Measurements from ENCODE around the gene FGFBP3.

The FGFBP3 gene

DNA sequence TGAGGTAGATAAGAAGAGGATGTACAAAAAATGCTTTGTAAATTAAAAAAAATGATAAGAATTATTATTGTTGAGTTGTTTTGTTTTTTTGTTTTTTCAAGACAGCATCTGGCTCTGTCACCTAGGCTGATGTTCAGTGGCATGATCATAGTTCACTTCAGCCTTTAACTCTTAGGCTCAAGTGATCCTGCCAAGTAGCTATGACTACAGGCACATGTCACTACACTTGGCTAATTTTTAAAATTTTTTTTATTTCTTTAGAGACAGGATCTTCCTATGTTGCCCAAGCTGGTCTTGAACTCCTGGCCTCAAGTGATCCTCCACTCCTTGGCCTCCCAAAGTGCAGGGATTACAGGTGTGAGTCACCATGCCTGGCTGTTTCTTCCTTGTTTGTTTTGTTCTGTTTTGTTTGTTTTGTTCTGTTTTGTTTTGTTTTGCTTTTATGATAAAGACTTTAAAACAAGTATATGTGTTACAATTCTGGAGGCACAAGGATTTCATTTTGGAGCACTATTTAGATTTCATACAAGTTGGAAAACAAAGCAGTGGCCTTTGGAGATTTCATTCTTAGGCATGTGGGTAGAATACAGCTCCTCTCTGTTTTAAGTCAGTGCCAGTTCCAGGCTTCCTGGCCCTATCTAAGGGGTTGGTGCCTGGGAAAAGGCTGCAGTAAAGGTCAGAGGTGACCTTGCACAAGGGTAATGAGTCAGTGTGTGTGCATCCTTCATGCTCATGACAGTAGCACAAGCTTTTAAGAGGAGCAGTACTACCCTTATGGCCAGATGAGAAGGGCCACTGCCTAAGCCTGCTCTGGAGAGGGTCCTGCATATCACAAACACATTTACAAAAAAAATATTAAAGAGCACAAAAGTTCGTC, 17.9 kb downstream of the FGFBP3 start:
- DNase-seq, result no peak
- ChIA-PET CTCF (interaction anchor here (1.0 kb wide), 1 partner anchor 9 kb away, joined by 4 read pairs; no protein-coding TSS in a partner anchor), POLR2A (no interaction called here)
- no peaks in the 10 kb centered on the region for H3K9me3 ChIP-seq (ENCODE audit: control extremely low read depth in 1 of 5, control insufficient read depth in 4 of 5, insufficient read depth in 2 of 5, low read depth in 1 of 5, low read length in 4 of 5)
- no peak overlapping the region for H3K4me3 ChIP-seq (ENCODE audit: control insufficient read depth in 1 of 7, extremely low read depth in 1 of 7, insufficient read depth in 4 of 7, low read depth in 2 of 7, low read length in 6 of 7)
- H3K27ac ChIP-seq (ENCODE audit: insufficient read depth in 1 of 2, low read depth in 1 of 2, low read length in 2 of 2, poor library complexity in 1 of 2, severe bottlenecking in 2 of 2), result no peak overlapping the region
- peaks cover 7 to 13% (median 12%) of the 10 kb centered on the region in 4 experiments for H3K4me1 ChIP-seq (ENCODE audit: control extremely low read depth in 1 of 4, control insufficient read depth in 4 of 4, insufficient read depth in 4 of 4, low read length in 3 of 4)
- WGBS (ENCODE audit: insufficient coverage), result 100% methylated on average over 1 of the region's 1 CpG
- no peaks in the 10 kb centered on the region for H3K36me3 ChIP-seq (ENCODE audit: control insufficient read depth in 4 of 4, insufficient read depth in 4 of 4, low read length in 3 of 4)
- peaks cover 2 to 32% (median 11%) of the 10 kb centered on the region in 5 experiments for H3K27me3 ChIP-seq (replicated peaks in 2 of 5; ENCODE audit: control insufficient read depth in 4 of 5, insufficient read depth in 5 of 5, low read length in 4 of 5)

DNA sequence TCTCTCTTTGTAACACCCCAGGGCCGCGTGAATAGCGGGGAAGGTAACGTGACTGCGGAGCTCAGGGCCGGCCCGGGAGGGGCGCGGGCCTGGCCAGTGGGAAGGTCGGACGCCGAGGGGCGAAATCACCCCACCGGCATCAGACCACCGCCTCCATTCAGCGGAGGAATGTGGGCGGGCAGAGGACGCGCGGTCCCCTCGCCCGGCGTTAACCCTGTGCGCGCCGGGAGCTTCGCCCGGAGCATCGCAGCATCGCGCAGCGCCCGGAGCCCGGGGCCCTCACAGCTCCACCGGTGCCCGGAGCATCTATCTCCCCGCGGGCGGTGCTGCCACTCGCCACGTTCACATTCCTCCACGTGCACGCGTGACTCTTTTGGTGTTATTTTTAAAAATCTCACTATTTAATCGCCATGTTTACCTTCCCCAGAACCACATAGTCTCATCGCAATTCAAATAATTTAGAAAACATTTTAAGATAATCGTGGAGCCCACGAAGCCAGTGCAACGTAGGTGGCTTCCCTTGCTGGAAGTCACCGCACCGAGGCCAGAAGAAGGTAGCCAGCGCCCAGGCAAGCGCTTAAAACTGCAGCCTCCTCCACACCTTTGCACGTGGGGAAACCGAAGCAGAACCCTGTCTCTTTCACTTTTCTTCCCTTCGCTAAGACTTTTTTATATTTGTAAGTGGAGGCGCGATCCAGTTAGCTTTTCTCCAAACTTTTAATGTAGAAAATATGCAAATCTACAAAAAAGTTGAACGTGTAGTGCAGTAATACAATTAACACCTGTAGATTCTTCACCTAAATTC, 21.8 kb downstream of the FGFBP3 start:
- no peak overlapping the region for H3K27ac ChIP-seq (ENCODE audit: insufficient read depth in 1 of 2, low read depth in 1 of 2, low read length in 2 of 2, poor library complexity in 1 of 2, severe bottlenecking in 2 of 2)

DNA sequence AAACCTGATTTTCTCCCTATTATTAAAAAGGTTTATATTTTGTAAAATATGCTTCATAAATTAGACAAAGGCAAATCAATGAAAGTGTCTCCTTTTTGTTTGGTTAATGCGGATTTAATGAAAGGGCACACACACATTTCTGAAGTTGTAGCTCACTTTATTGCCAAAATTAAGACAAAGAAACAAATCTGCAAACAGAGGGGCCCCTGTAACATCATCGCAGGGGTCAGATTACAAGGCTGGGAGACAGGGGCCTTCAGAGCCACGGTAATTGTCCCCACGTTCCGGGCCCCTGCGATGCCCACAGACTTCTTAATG, 22.4 kb downstream of the FGFBP3 start:
- Histone ChIP-seq H3K4me3 (ENCODE audit: control insufficient read depth in 1 of 7, extremely low read depth in 1 of 7, insufficient read depth in 4 of 7, low read depth in 2 of 7, low read length in 6 of 7) (peak overlapping the region in 5 of 7 experiments; percentile 57 to 75 (median 68)), H3K27ac (ENCODE audit: insufficient read depth in 1 of 2, low read depth in 1 of 2, low read length in 2 of 2, poor library complexity in 1 of 2, severe bottlenecking in 2 of 2) (no peak overlapping the region), H3K36me3 (ENCODE audit: control insufficient read depth in 4 of 4, insufficient read depth in 4 of 4, low read length in 3 of 4) (no peaks in the 10 kb centered on the region), H3K4me1 (ENCODE audit: control extremely low read depth in 1 of 4, control insufficient read depth in 4 of 4, insufficient read depth in 4 of 4, low read length in 3 of 4) (peaks cover 7 to 13% (median 12%) of the 10 kb centered on the region in 4 experiments), H3K27me3 (replicated peaks in 2 of 5; ENCODE audit: control insufficient read depth in 4 of 5, insufficient read depth in 5 of 5, low read length in 4 of 5) (peaks cover 2 to 37% (median 11%) of the 10 kb centered on the region in 5 experiments), H3K9me3 (ENCODE audit: control extremely low read depth in 1 of 5, control insufficient read depth in 4 of 5, insufficient read depth in 2 of 5, low read depth in 1 of 5, low read length in 4 of 5) (no peaks in the 10 kb centered on the region)
- no peak for DNase-seq
- WGBS (ENCODE audit: insufficient coverage), result 11% methylated on average over 2 of the region's 6 CpGs
- ChIA-PET CTCF (interaction anchor here (0.8 kb wide), 1 partner anchor 88 kb away, joined by 3 read pairs; no protein-coding TSS in a partner anchor), POLR2A (no interaction called here)

More for the DNA sequence above, 21.8 kb downstream of the FGFBP3 start:
- 0% methylated on average over 36 of the region's 59 CpGs for WGBS (ENCODE audit: insufficient coverage)
- ChIA-PET POLR2A (interaction anchor here (0.6 kb wide), 1 partner anchor 51 kb away, joined by 3 read pairs; no protein-coding TSS in a partner anchor), CTCF (interaction anchor here (0.8 kb wide), 1 partner anchor 88 kb away, joined by 3 read pairs; no protein-coding TSS in a partner anchor)
- Histone ChIP-seq H3K27me3 (replicated peaks in 2 of 5; ENCODE audit: control insufficient read depth in 4 of 5, insufficient read depth in 5 of 5, low read length in 4 of 5) (peaks cover 2 to 37% (median 11%) of the 10 kb centered on the region in 5 experiments), H3K4me3 (ENCODE audit: control insufficient read depth in 1 of 7, extremely low read depth in 1 of 7, insufficient read depth in 4 of 7, low read depth in 2 of 7, low read length in 6 of 7) (peak overlapping the region in 6 of 7 experiments; percentile 57 to 75 (median 69)), H3K9me3 (ENCODE audit: control extremely low read depth in 1 of 5, control insufficient read depth in 4 of 5, insufficient read depth in 2 of 5, low read depth in 1 of 5, low read length in 4 of 5) (no peaks in the 10 kb centered on the region), H3K36me3 (ENCODE audit: control insufficient read depth in 4 of 4, insufficient read depth in 4 of 4, low read length in 3 of 4) (no peaks in the 10 kb centered on the region), H3K4me1 (ENCODE audit: control extremely low read depth in 1 of 4, control insufficient read depth in 4 of 4, insufficient read depth in 4 of 4, low read length in 3 of 4) (peaks cover 7 to 13% (median 12%) of the 10 kb centered on the region in 4 experiments)
- peak; percentile 21 to 58 (median 29) for DNase-seq

DNA sequence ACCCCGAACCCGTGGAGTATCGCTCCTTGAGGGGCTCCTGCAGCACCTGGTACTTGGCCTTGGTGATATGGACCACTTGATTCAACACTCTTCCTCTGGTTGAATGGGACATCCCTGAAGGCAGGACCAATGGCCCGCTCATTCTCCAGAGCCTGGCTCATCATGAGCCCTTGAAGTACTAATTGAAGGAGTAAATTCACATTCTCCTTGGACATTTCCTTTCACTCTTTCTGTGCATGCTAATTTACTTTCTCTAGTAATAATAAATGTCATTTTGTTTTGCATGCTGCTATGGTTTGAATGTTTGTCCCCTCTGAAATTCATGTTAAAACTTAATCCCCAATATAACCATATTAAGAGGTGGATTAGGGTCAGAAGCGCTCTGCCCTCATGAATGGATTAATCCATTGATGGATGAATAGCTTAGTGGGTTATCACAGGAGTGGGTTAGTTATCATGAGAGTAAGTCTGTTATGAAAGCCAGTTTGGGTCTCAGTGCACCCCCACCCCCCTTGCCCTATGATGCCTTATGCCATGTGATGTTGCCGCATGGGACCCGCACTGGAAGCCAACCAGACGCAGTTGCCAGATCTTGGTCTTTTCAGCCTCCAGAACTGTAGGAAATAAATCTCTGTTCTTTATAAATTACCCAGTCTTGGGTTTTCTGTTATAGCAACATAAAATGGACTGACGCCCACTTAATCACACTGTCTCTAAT, 23.8 kb downstream of the FGFBP3 start:
- no peak for DNase-seq
- 98% methylated on average over 3 of the region's 9 CpGs for WGBS (ENCODE audit: insufficient coverage)
- peaks cover 7 to 13% (median 12%) of the 10 kb centered on the region in 4 experiments for H3K4me1 ChIP-seq (ENCODE audit: control extremely low read depth in 1 of 4, control insufficient read depth in 4 of 4, insufficient read depth in 4 of 4, low read length in 3 of 4)
- peaks cover 0 to 2% (median 0%) of the 10 kb centered on the region in 5 experiments for H3K9me3 ChIP-seq (ENCODE audit: control extremely low read depth in 1 of 5, control insufficient read depth in 4 of 5, insufficient read depth in 2 of 5, low read depth in 1 of 5, low read length in 4 of 5)
- H3K27ac ChIP-seq (ENCODE audit: insufficient read depth in 1 of 2, low read depth in 1 of 2, low read length in 2 of 2, poor library complexity in 1 of 2, severe bottlenecking in 2 of 2), result no peak overlapping the region
- H3K36me3 ChIP-seq (ENCODE audit: control insufficient read depth in 4 of 4, insufficient read depth in 4 of 4, low read length in 3 of 4), result no peaks in the 10 kb centered on the region
- H3K27me3 ChIP-seq (replicated peaks in 2 of 5; ENCODE audit: control insufficient read depth in 4 of 5, insufficient read depth in 5 of 5, low read length in 4 of 5), result peaks cover 2 to 36% (median 11%) of the 10 kb centered on the region in 5 experiments
- CTCF ChIA-PET, result interaction anchor here (1.5 kb wide), 1 partner anchor 27 kb away, joined by 4 read pairs; no protein-coding TSS in a partner anchor
- POLR2A ChIA-PET, result interaction anchor here (0.6 kb wide), 1 partner anchor 581 kb away, joined by 3 read pairs; no protein-coding TSS in a partner anchor
- H3K4me3 ChIP-seq (ENCODE audit: control insufficient read depth in 1 of 7, extremely low read depth in 1 of 7, insufficient read depth in 4 of 7, low read depth in 2 of 7, low read length in 6 of 7), result no peak overlapping the region

DNA sequence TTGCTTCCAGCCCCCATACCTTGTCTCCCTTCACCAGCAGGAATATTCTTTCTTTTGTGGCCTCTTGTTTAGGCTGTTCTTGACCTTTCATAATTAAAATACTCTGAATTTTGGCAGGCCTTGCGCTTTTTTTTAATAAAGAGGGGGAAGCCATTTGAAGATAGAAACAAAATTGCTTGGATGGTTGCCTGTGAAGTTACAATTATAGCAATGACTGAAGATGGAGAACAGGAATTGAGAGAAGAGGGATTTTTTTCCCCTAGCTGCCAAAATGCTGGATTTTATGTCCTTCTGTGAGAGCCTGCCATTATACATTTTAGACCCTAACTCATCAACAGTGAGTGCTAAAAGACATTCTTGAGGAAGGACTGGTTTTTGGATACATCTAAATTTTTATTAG, 24.8 kb downstream of the FGFBP3 start:
- H3K9me3 ChIP-seq (ENCODE audit: control extremely low read depth in 1 of 5, control insufficient read depth in 4 of 5, insufficient read depth in 2 of 5, low read depth in 1 of 5, low read length in 4 of 5), result peaks cover 0 to 2% (median 0%) of the 10 kb centered on the region in 5 experiments
- no peak overlapping the region for H3K27ac ChIP-seq (ENCODE audit: insufficient read depth in 1 of 2, low read depth in 1 of 2, low read length in 2 of 2, poor library complexity in 1 of 2, severe bottlenecking in 2 of 2)
- H3K4me3 ChIP-seq (ENCODE audit: control insufficient read depth in 1 of 7, extremely low read depth in 1 of 7, insufficient read depth in 4 of 7, low read depth in 2 of 7, low read length in 6 of 7), result no peak overlapping the region
- CTCF ChIA-PET, result interaction anchor here (0.6 to 1.5 kb wide), 3 partner anchors 14 to 28 kb away, joined by 3 to 4 read pairs (median 3); no protein-coding TSS in a partner anchor
- no peak for DNase-seq
- peaks cover 2 to 29% (median 8%) of the 10 kb centered on the region in 5 experiments for H3K27me3 ChIP-seq (replicated peaks in 2 of 5; ENCODE audit: control insufficient read depth in 4 of 5, insufficient read depth in 5 of 5, low read length in 4 of 5)
- 100% methylated on average over 1 of the region's 1 CpG for WGBS (ENCODE audit: insufficient coverage)
- POLR2A ChIA-PET, result no interaction called here
- no peaks in the 10 kb centered on the region for H3K36me3 ChIP-seq (ENCODE audit: control insufficient read depth in 4 of 4, insufficient read depth in 4 of 4, low read length in 3 of 4)
- peaks cover 7 to 13% (median 12%) of the 10 kb centered on the region in 4 experiments for H3K4me1 ChIP-seq (ENCODE audit: control extremely low read depth in 1 of 4, control insufficient read depth in 4 of 4, insufficient read depth in 4 of 4, low read length in 3 of 4)

DNA sequence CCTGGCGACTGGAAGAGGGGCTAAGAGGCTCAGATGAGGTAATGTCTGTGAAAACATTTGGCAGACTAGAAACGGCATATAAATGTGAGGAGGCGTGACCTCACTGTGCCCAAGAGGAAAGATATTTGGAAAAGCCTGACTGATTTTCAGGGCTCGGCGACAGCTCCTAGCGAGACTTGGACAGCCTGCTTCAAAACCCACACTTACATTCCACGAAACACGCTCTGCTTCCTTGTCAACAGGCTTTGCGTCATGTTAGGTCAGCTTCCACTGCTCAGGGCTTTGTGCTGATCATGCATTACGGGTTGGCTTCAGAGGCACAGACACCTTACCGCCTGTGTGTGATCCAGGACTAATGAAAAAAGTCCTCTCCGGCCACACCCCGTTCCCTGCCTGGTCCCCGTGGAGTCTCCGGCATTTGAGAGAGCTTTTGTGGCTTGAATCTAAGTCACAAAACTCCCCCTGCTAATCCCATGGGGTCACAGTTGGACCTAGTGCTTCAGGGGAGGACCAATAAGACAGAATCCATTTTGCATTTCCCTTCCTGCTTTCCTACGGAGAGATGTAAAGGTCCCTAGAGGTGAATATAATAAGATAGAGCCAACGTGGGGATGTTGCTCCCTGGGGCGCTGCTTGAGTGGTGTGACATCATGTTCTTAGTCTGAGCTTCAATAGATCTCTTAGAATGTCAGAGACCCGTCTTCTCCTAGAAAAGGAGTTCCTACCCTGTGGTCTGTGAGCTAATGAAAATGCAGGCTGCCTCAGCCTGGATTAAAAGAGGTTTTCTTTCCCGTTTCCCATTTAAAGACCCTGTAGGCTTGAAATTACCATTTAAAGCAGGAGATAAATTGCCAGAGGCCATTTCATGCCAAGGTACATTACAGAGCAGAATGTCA, 25.5 kb downstream of the FGFBP3 start:
- DNase-seq, result no peak
- H3K9me3 ChIP-seq (ENCODE audit: control extremely low read depth in 1 of 5, control insufficient read depth in 4 of 5, insufficient read depth in 2 of 5, low read depth in 1 of 5, low read length in 4 of 5), result peaks cover 0 to 2% (median 0%) of the 10 kb centered on the region in 5 experiments
- WGBS (ENCODE audit: insufficient coverage), result 86% methylated on average over 18 of the region's 20 CpGs
- peaks cover 2 to 23% (median 8%) of the 10 kb centered on the region in 5 experiments for H3K27me3 ChIP-seq (replicated peaks in 2 of 5; ENCODE audit: control insufficient read depth in 4 of 5, insufficient read depth in 5 of 5, low read length in 4 of 5)
- no peak overlapping the region for H3K27ac ChIP-seq (ENCODE audit: insufficient read depth in 1 of 2, low read depth in 1 of 2, low read length in 2 of 2, poor library complexity in 1 of 2, severe bottlenecking in 2 of 2)
- H3K4me1 ChIP-seq (ENCODE audit: control extremely low read depth in 1 of 4, control insufficient read depth in 4 of 4, insufficient read depth in 4 of 4, low read length in 3 of 4), result peaks cover 7 to 13% (median 12%) of the 10 kb centered on the region in 4 experiments
- no peak overlapping the region for H3K4me3 ChIP-seq (ENCODE audit: control insufficient read depth in 1 of 7, extremely low read depth in 1 of 7, insufficient read depth in 4 of 7, low read depth in 2 of 7, low read length in 6 of 7)
- ChIA-PET POLR2A (no interaction called here), CTCF (interaction anchor here (0.6 to 1.5 kb wide), 3 partner anchors 14 to 29 kb away, joined by 3 to 4 read pairs (median 4); no protein-coding TSS in a partner anchor)
- H3K36me3 ChIP-seq (ENCODE audit: control insufficient read depth in 4 of 4, insufficient read depth in 4 of 4, low read length in 3 of 4), result no peaks in the 10 kb centered on the region
